Activated CD4-positive, alpha-beta T cell treated with anti-CD3 and anti-CD28 coated beads for 48 hours (primary cell): Measurements from ENCODE around the gene HELZ.

Source experiments
- DNase-seq: peaks from one replicate; pipeline ENCODE4 v3.0.0-alpha.2; 2020

The HELZ gene

GRCh38 chr17:67224736-67225135 is 20.3 kb downstream of the HELZ start:
- DNase-seq: no peak

- DNase-seq: peak; percentile 31
Observed at GRCh38 chr17:67223924-67224323, 21.1 kb downstream of the HELZ start.

DNA sequence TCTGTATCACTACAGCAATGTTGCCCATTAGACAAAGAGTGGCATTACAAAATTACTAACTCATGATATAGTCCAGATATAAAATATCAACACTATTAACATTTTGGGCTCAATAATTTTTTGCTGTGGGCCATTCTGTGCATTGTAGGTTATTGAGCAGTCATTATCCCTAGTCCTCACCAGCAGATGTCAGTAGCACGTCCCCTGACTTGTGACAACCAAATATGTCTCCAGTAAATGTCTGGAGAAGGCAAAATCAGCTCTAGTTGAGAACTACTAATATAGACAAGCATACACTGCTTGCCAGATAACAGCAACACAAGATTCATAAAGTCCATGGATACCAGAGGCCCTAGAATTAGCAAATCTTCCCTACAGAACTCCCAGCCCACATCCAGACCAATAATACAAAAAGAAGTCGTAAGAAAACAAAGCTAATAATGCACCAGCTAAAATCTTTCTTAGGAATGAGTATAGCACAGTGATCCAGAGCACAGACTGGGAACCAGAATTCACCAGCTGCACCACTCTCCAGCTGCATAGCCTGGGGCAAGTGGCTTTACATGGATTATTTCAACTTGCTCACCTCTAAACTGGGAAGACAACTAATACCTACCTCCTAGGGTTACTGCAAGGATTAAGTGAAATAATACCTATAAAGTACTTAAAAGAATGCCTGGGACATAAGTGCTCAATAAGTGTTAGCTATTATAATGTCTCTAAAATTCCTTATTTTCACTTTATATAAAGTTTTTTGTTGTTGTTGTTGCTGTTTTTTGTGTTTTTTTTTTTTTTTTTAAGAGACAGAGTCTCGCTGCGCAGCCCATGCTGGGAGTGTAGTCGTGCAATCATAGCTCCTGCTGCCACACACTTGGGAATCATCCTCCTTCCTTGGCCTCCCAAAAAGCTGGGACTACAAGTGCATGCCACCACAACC is 23.7 kb downstream of the HELZ start:
- DNase-seq: no peak

GRCh38 chr17:67218385-67218950 is 26.5 kb downstream of the HELZ start:
- DNase-seq: no peak

GRCh38 chr17:67217446-67217845 is 27.6 kb downstream of the HELZ start:
- DNase-seq: no peak

GRCh38 chr17:67216578-67217320 is 28.2 kb downstream of the HELZ start:
- no peak for DNase-seq

DNA sequence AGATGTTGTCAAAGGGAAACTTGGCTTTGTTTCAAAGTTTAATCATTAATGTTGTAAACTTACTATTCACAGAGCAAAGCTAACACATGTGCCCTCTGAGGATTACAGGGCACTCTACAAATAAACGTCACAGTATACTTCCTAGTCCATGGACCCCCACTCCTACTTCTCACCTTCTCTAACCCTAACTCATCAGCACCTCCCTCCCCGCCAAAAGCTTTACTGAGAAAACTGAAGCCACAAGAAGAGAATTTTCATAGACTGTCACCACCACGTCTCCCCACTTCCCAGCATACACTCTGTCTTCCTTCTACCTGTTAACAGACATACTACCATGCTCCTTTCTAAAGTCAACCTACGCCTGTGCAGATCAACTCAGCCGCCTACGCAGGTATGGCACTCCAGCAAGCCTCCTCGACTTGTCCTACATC is 29.0 kb downstream of the HELZ start:
- no peak for DNase-seq

GRCh38 chr17:67212714-67213417 is 32.1 kb downstream of the HELZ start:
- no peak for DNase-seq

- no peak for DNase-seq
Observed at GRCh38 chr17:67212231-67212630, 32.8 kb downstream of the HELZ start.

DNA sequence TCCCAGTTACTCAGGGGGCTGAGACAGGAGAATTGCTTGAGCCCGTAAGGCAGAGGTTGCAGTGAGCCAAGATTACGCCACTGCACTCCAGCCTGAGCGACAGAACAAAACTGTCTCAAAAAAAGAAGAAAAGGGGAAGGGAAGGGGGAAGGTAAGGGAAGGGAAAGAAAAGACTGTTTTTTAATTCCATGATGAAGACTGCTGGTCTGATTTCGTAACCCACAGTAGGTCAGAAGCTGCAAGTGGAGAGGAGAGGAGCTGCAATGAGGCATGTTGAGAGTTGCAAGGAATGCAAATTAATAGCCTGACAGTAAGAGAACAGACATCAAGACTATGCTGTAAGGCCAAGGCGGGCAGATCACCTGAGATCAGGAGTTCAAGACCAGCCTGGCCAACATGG is 33.3 kb downstream of the HELZ start:
- no peak for DNase-seq

- DNase-seq: no peak
Observed at GRCh38 chr17:67210915-67211314, 34.1 kb downstream of the HELZ start.

GRCh38 chr17:67208232-67208631 is 36.8 kb downstream of the HELZ start:
- no peak for DNase-seq

DNA sequence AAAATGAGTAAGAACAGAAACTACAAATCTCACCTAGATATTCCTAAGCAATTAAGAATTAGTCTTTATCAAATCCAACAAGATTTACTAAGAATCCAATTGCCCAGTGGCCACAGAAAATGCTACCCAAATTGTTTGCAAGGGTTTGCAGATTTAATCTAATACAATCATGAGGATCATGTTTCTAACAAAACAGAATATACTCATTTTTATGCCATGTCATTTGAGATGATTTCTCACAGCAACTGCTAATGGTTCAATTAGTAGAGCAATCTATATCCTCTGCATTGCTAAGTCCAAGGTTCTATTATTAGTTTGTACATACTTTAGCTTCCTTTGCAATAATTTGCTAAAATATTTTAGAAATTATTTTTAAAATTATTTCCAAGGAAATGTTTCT is 41.2 kb downstream of the HELZ start:
- DNase-seq: no peak

DNA sequence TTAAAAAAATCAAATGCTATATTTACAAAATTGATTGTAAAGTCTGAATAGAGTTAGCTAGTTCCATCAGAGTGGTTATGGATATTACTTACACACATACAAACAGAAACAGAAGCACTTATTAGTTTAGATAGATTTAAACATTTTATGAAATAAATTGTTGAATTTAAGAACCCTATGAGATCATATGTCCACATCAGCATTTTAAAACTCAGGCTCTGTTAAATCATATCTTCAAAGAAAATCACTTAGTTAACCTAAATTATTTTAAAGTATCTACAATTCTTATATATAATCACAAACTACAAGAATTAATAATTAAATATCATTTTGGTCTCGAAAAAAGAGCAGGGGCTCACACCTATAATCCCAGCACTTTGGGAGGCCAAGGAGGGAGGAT is 42.5 kb downstream of the HELZ start:
- no peak for DNase-seq

GRCh38 chr17:67200727-67201301 is 44.2 kb downstream of the HELZ start:
- no peak for DNase-seq

- no peak for DNase-seq
Observed at GRCh38 chr17:67198131-67198530, 46.9 kb downstream of the HELZ start.

DNA sequence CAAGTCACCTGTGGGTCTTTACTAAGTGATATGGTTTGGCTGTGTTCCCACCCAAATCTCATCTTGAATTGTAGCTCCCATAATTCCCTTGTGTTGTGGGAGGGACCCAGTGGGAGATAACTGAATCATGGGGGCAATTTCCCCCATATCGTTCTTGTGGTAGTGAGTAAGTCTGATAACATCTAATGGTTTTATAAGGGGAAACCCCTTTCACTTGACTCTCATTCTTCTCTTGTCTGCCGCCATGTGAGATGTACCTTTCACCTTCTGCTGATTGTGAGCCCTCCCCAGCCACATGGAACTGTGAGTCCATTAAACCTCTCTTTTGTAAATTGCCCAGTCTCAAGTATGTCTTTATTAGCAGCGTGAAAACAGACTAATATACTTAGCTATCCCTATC is 48.0 kb downstream of the HELZ start:
- peak; percentile 17 for DNase-seq

GRCh38 chr17:67196422-67196821 is 48.6 kb downstream of the HELZ start:
- DNase-seq: no peak

GRCh38 chr17:67194134-67194533 is 50.9 kb downstream of the HELZ start:
- no peak for DNase-seq

- DNase-seq: no peak
Observed at GRCh38 chr17:67187927-67188326, 57.1 kb downstream of the HELZ start.

- no peak for DNase-seq
Observed at GRCh38 chr17:67186782-67187181, 58.2 kb downstream of the HELZ start.

DNA sequence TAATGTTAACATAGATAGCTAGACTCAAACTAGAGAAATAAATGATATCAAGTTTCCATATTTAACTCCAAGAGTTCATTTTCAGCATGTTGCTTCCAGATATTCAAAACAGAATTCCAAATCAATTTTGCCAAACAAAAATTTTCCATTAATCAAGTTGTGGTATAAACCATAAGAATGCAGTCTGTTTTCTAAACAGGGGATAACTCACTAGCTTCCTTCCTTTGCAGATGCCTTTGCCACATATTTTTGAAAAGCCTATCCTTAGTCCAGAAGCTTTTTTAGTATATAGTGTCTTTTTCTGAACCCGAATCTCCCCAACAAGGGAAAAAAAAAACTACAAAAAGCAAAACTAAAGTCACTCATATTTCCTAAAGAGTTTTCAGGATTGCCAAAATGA is 61.5 kb downstream of the HELZ start:
- no peak for DNase-seq

- DNase-seq: no peak
Observed at GRCh38 chr17:67181825-67182224, 63.2 kb downstream of the HELZ start.
